Neural cell (in vitro differentiated cells): ENCODE data around the gene AFF3. TPM values are rescaled to one million over a fixed set of nuclear protein-coding genes. Genes with fewer than 3 reads are reported as not detected.
"Not testable (repeated sequence)": the region's sequence is repeated elsewhere in the genome, so short reads cannot be mapped to it uniquely, and the experiment has no call there.

Experiments
- H2AFZ ChIP-seq: fragments of 200-600, 300-800 bp; sonication (generic), shearing (Covaris generic); 2 replicates; pipeline ENCODE4 v1.6.0; 2014; ENCODE audit warnings: low read depth, mild to moderate bottlenecking, antibody characterized with exemption, low read length, moderate library complexity
- H3F3A ChIP-seq: fragments of 200-600 bp; shearing (Covaris generic); 2 replicates; pipeline ENCODE4 v1.6.1; 2016; ENCODE audit warnings: mild to moderate bottlenecking, moderate library complexity, mixed read lengths, antibody characterized with exemption, low read length; ENCODE audit not compliant: insufficient read depth, poor library complexity, severe bottlenecking
- H3K27ac ChIP-seq: fragments of 200-600, 300-800 bp; sonication (generic), shearing (Covaris generic); 2 replicates; pipeline ENCODE4 v1.5.1; 2014; ENCODE audit warnings: mild to moderate bottlenecking, low read length, moderate library complexity
- H3K27me3 ChIP-seq: fragments of 300-800, 200-600 bp; sonication (generic), shearing (Covaris generic); 2 replicates; pipeline ENCODE4 v1.6.0; 2014; ENCODE audit warnings: mild to moderate bottlenecking, low read depth, low read length, moderate library complexity; ENCODE audit not compliant: insufficient read depth
- H3K36me3 ChIP-seq: fragments of 300-800, 200-600 bp; sonication (generic), shearing (Covaris generic); 2 replicates; pipeline ENCODE4 v1.5.1; 2014; ENCODE audit warnings: mild to moderate bottlenecking, antibody characterized with exemption, low read length, moderate library complexity; ENCODE audit not compliant: insufficient read depth
- H3K4me2 ChIP-seq: fragments of 300-800, 200-600 bp; sonication (generic), shearing (Covaris generic); 2 replicates; pipeline ENCODE4 v1.6.0; 2014; ENCODE audit warnings: mild to moderate bottlenecking, low read length
- H3K4me3 ChIP-seq: fragments of 300-800, 200-600 bp; sonication (generic), shearing (Covaris generic); 2 replicates; pipeline ENCODE4 v1.5.1; 2014; ENCODE audit warnings: mild to moderate bottlenecking, low read length, moderate library complexity
- H3K79me2 ChIP-seq: fragments of 200-600 bp; shearing (Covaris generic); replicated peaks from 2 replicates; pipeline ENCODE4 v1.6.0; 2014; ENCODE audit warnings: mild to moderate bottlenecking, low read length, moderate library complexity; ENCODE audit not compliant: insufficient read depth
- H3K9ac ChIP-seq: fragments of 300-800, 200-600 bp; sonication (generic), shearing (Covaris generic); 2 replicates; pipeline ENCODE4 v1.6.1; 2016; ENCODE audit warnings: mild to moderate bottlenecking, low read length, mixed read lengths
- H3K9me2 ChIP-seq: fragments of 200-600 bp; shearing (Covaris generic); 2 replicates; pipeline ENCODE4 v1.6.1; 2016; ENCODE audit warnings: mild to moderate bottlenecking, low read length, mixed read lengths; ENCODE audit not compliant: insufficient read depth
- H3K9me3 ChIP-seq: fragments of 200-600, 300-800 bp; sonication (generic), shearing (Covaris generic); 2 replicates; pipeline ENCODE4 v1.6.1; 2016; ENCODE audit warnings: mild to moderate bottlenecking, mixed run types, low read length, moderate library complexity, mixed read lengths
- H4K20me1 ChIP-seq: fragments of 200-600 bp; shearing (Covaris generic); 2 replicates; pipeline ENCODE4 v1.6.1; 2016; ENCODE audit warnings: mild to moderate bottlenecking, mixed run types; ENCODE audit not compliant: insufficient read depth
- EP300 ChIP-seq: fragments of 450-650 bp; conservative IDR thresholded peaks from 2 replicates; pipeline ENCODE4 v1.6.1; 2014; ENCODE audit warnings: antibody characterized with exemption, mild to moderate bottlenecking, moderate library complexity; ENCODE audit not compliant: poor library complexity, severe bottlenecking
- EZH2 ChIP-seq: fragments of 200-600, 300-800 bp; shearing (Covaris generic), sonication (generic); IDR thresholded peaks from 2 replicates; pipeline ENCODE4 v1.6.1; 2014; ENCODE audit warnings: antibody characterized with exemption, low read length, borderline replicate concordance, mild to moderate bottlenecking; ENCODE audit not compliant: insufficient read depth, poor library complexity, severe bottlenecking
- MXI1 ChIP-seq: fragments of 450-650 bp; conservative IDR thresholded peaks from 2 replicates; pipeline ENCODE4 v1.6.1; 2014; ENCODE audit warnings: antibody characterized with exemption, mild to moderate bottlenecking; ENCODE audit not compliant: poor library complexity, severe bottlenecking
- POLR2AphosphoS5 ChIP-seq: IDR thresholded peaks from 2 replicates; pipeline ENCODE4 v1.6.1; 2012
- RAD21 ChIP-seq: fragments of 450-650 bp; conservative IDR thresholded peaks from 2 replicates; pipeline ENCODE4 v1.6.1; 2014; ENCODE audit warnings: antibody characterized with exemption, mild to moderate bottlenecking, moderate library complexity
- SMC3 ChIP-seq: fragments of 450-650 bp; conservative IDR thresholded peaks from 2 replicates; pipeline ENCODE4 v1.6.1; 2014; ENCODE audit warnings: antibody characterized with exemption, mild to moderate bottlenecking, moderate library complexity; ENCODE audit not compliant: poor library complexity
- TAF1 ChIP-seq: IDR thresholded peaks from 2 replicates; pipeline ENCODE4 v1.6.1; 2012; ENCODE audit warnings: low read depth
- polyA plus RNA-seq: library from polyadenylated mRNA; depleted of rRNA; stranded (reverse); fragments of >200 nt; gene quantifications from 2 replicates; pipeline ENCODE4 v1.2.3, GENCODE V29; 2014
- TF ChIP-seq, protein P1 (sequence below): fragments of 450-650 bp; IDR thresholded peaks from 2 replicates; pipeline ENCODE4 v1.5.1; 2014; ENCODE audit warnings: antibody characterized with exemption, mild to moderate bottlenecking, moderate library complexity; ENCODE audit not compliant: poor library complexity, severe bottlenecking
- TF ChIP-seq, protein P2 (sequence below): IDR thresholded peaks from 2 replicates; pipeline ENCODE4 v1.6.1; 2012; ENCODE audit warnings: borderline replicate concordance

Gene AFF3
- polyA plus RNA-seq, 1 donor from 2014 or later, result 5.1 TPM

DNA sequence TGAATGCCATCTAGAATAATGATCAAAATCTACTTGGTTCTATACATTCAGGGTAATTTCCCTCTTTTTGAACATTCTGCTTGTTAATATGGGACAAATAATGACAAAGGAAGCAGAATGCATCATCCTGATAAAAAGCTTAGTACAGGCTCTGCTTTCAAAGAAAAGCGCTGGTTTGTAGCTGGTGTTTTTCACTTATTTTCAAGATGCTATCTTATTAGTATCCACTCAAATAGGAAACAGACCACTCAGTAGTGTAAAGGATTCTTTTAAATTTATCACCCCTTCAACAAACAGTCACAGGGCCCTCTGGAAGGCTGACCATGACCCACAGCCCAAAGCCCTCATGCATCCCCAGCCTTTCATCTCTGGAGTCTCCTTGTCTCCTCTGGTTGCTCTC, 18.0 kb upstream of the AFF3 start:
- Histone ChIP-seq H3K9me2 (no peaks in the 10 kb centered on the region), H2AFZ (no peak overlapping the region)
- TF ChIP-seq EZH2, result no peak
- no peak for TF ChIP-seq POLR2AphosphoS5
- TF ChIP-seq RAD21, result no peak
- TF ChIP-seq MXI1, result no peak
- TF ChIP-seq SMC3, result no peak
- no peak for TF ChIP-seq EP300
- no peak for TF ChIP-seq TAF1
- TF ChIP-seq, protein P1, sequence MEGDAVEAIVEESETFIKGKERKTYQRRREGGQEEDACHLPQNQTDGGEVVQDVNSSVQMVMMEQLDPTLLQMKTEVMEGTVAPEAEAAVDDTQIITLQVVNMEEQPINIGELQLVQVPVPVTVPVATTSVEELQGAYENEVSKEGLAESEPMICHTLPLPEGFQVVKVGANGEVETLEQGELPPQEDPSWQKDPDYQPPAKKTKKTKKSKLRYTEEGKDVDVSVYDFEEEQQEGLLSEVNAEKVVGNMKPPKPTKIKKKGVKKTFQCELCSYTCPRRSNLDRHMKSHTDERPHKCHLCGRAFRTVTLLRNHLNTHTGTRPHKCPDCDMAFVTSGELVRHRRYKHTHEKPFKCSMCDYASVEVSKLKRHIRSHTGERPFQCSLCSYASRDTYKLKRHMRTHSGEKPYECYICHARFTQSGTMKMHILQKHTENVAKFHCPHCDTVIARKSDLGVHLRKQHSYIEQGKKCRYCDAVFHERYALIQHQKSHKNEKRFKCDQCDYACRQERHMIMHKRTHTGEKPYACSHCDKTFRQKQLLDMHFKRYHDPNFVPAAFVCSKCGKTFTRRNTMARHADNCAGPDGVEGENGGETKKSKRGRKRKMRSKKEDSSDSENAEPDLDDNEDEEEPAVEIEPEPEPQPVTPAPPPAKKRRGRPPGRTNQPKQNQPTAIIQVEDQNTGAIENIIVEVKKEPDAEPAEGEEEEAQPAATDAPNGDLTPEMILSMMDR, result no peak

DNA sequence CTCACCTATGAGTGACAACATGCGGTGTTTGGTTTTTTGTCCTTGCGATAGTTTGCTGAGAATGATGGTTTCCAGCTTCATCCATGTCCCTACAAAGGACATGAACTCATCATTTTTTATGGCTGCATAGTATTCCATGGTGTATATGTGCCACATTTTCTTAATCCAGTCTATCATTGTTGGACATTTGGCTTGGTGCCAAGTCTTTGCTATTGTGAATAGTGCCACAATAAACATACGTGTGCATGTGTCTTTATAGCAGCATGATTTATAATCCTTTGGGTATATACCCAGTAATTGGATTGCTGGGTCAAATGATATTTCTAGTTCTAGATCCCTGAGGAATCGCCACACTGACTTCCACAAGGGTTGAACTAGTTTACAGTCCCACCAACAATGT, 9.4 kb upstream of the AFF3 start:
- not testable (repeated sequence) for H3K4me3 ChIP-seq, H3K4me2 ChIP-seq, H3K27ac ChIP-seq, H3F3A ChIP-seq, H3K9me3 ChIP-seq, H3K9me2 ChIP-seq, H3K27me3 ChIP-seq, H3K36me3 ChIP-seq, H2AFZ ChIP-seq, H3K79me2 ChIP-seq, H3K9ac ChIP-seq, H4K20me1 ChIP-seq

More for the DNA sequence above, 18.0 kb upstream of the AFF3 start:
- H3K9ac ChIP-seq, result no peak overlapping the region
- H3K4me2 ChIP-seq, result no peak overlapping the region
- H3F3A ChIP-seq, result no peaks in the 10 kb centered on the region
- no peaks in the 10 kb centered on the region for H3K36me3 ChIP-seq
- H3K27ac ChIP-seq, result no peak overlapping the region
- no peaks in the 10 kb centered on the region for H3K27me3 ChIP-seq
- no peak overlapping the region for H3K4me3 ChIP-seq
- H3K9me3 ChIP-seq, result no peaks in the 10 kb centered on the region
- H3K79me2 ChIP-seq, result no peaks in the 10 kb centered on the region
- no peaks in the 10 kb centered on the region for H4K20me1 ChIP-seq

DNA sequence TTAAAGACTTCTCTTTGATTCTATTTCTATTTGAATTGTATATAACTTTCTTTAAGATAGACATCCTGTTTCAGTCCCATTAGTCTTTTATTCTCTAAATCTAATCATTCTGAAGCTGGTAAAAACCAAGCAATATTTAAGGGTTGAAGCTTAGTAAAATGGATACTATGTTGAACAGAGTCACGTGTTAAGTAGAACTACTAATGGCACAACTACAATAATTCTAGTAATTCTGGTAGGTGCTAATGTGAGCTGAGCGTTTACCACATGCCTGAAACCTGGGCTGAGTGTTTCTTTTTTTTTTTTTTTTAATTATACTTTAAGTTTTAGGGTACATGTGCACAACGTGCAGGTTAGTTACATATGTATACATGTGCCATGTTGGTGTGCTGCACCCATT, 8.9 kb upstream of the AFF3 start:
- H3K4me3 ChIP-seq, result no peak overlapping the region
- no peak overlapping the region for H3K4me2 ChIP-seq
- H2AFZ ChIP-seq, result no peak overlapping the region
- no peak overlapping the region for H3K9ac ChIP-seq
- no peaks in the 10 kb centered on the region for H3K27me3 ChIP-seq
- no peaks in the 10 kb centered on the region for H3F3A ChIP-seq
- TF ChIP-seq, protein P2, sequence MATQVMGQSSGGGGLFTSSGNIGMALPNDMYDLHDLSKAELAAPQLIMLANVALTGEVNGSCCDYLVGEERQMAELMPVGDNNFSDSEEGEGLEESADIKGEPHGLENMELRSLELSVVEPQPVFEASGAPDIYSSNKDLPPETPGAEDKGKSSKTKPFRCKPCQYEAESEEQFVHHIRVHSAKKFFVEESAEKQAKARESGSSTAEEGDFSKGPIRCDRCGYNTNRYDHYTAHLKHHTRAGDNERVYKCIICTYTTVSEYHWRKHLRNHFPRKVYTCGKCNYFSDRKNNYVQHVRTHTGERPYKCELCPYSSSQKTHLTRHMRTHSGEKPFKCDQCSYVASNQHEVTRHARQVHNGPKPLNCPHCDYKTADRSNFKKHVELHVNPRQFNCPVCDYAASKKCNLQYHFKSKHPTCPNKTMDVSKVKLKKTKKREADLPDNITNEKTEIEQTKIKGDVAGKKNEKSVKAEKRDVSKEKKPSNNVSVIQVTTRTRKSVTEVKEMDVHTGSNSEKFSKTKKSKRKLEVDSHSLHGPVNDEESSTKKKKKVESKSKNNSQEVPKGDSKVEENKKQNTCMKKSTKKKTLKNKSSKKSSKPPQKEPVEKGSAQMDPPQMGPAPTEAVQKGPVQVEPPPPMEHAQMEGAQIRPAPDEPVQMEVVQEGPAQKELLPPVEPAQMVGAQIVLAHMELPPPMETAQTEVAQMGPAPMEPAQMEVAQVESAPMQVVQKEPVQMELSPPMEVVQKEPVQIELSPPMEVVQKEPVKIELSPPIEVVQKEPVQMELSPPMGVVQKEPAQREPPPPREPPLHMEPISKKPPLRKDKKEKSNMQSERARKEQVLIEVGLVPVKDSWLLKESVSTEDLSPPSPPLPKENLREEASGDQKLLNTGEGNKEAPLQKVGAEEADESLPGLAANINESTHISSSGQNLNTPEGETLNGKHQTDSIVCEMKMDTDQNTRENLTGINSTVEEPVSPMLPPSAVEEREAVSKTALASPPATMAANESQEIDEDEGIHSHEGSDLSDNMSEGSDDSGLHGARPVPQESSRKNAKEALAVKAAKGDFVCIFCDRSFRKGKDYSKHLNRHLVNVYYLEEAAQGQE, result no peak
- no peak for TF ChIP-seq MXI1
- H3K9me3 ChIP-seq, result no peaks in the 10 kb centered on the region
- no peak overlapping the region for H3K27ac ChIP-seq
- H3K36me3 ChIP-seq, result no peaks in the 10 kb centered on the region
- H3K79me2 ChIP-seq, result no peaks in the 10 kb centered on the region
- H3K9me2 ChIP-seq, result no peaks in the 10 kb centered on the region
- H4K20me1 ChIP-seq, result no peaks in the 10 kb centered on the region
